Adrenal gland (tissue), 12 donors: ENCODE results near the gene PLK5. TPM values are rescaled to one million over a fixed set of nuclear protein-coding genes. Genes with fewer than 3 reads are reported as not detected.
"Not testable (repeated sequence)": the region's sequence is repeated elsewhere in the genome, so short reads cannot be mapped to it uniquely, and the experiment has no call there.

ENCODE experiments used
- DNase-seq, 7 donors: peaks; one replicate each; pipeline ENCODE4 v3.0.0-alpha.2; 2019 to 2020
- H3K27ac ChIP-seq, 5 donors: fragments of 200-600 bp; sonication (generic) in 4 of 5; 1 replicate in 3 of 5; 2 replicates in 2 of 5; pipeline versions ENCODE4 v1.5.1 to v1.8.0; 2016 to 2020; ENCODE audit warnings: mild to moderate bottlenecking in 1 of 5
- H3K27me3 ChIP-seq: fragments of 200-600 bp; 2 replicates; pipeline ENCODE4 v1.8.0; 2021
- H3K36me3 ChIP-seq, 2 donors: fragments of 200-600 bp; replicated peaks in 1 of 2; 1 replicate in 1 of 2; 2 replicates in 1 of 2; pipeline versions ENCODE4 v1.5.1 to v1.8.0; 2018 to 2022
- H3K4me1 ChIP-seq, 2 donors: fragments of 200-600 bp; replicated peaks in 1 of 2; 1 replicate in 1 of 2; 2 replicates in 1 of 2; pipeline versions ENCODE4 v1.5.1 to v1.8.0; 2018 to 2021
- H3K4me3 ChIP-seq, 4 donors: fragments of 200-600 bp; sonication (generic) in 3 of 4; one replicate each; pipeline ENCODE4 v1.5.1; 2016 to 2018
- H3K9me3 ChIP-seq, 3 donors: fragments of 200-600 bp; sonication (generic) in 1 of 3; replicated peaks in 1 of 3; 1 replicate in 2 of 3; 2 replicates in 1 of 3; pipeline versions ENCODE4 v1.5.1 to v1.8.0; 2016 to 2021
- POLR2A ChIP-seq, 2 donors: fragments of 450-650 bp; IDR thresholded peaks; one replicate each; pipeline ENCODE4 v1.6.1; 2017; ENCODE audit warnings: antibody characterized with exemption in 2 of 2, mild to moderate bottlenecking in 2 of 2, moderate library complexity in 1 of 2
- WGBS, 4 donors: extraction: QIAGEN DNeasy Blood & Tissue Kit in 2 of 4; methylation state at CpG; one replicate each; pipeline versions ENCODE4 v1.1.5 to v1.1.7; 2013 to 2017; 5-methylcytosine and 5-hydroxymethylcytosine counted together
- intact Hi-C, 2 donors: fragments of 100-400 bp; cut with DNase I; formaldehyde crosslinking; loops; one replicate each; pipeline versions ENCODE4 v1.14.1 to v1.15.0; 2022 to 2023
- polyA plus RNA-seq, 3 donors: library from polyadenylated mRNA; stranded (reverse); fragments of 200-250 nt in 2 of 3; fragments of 350-450 nt in 1 of 3; fragmentation: Illumina TruSeq in 1 of 3; extraction: RNeasy Lipid Tissue Mini Kit (QIAGEN cat#74804) in 1 of 3; gene quantifications; one replicate each; pipeline ENCODE4 v1.2.3, GENCODE V29; 2013 to 2014
- total RNA-seq, 9 donors: library from RNA; depleted of rRNA in 4 of 9; stranded (reverse); fragments of >200 nt in 4 of 9; fragments of 120-200 nt in 1 of 9; fragmentation: NEBNext Ultra II Directional in 1 of 9; extraction: Animal tissue kit (Norgen Biotek cat#: 25700) in 1 of 9; gene quantifications; one replicate each; pipeline versions ENCODE4 v1.1.0 to v1.2.4, GENCODE V29; 2013 to 2023
- TF ChIP-seq, protein P1 (sequence below), 6 experiments: fragments of 450-650 bp in 4 of 6; fragments of 200-600 bp in 2 of 6; sonication (generic) in 1 of 6; IDR thresholded peaks; 1 replicate in 5 of 6; 2 replicates in 1 of 6; pipeline versions ENCODE4 v1.5.1 to v1.8.0; 2016 to 2021; ENCODE audit warnings: antibody characterized with exemption in 6 of 6, mild to moderate bottlenecking in 2 of 6, moderate library complexity in 1 of 6
- donor health status: healthy with polysubstance abuse.
- donor health status: Bipolar disorder and iron deficiency.
- donor health status: DM: yes; HTN: yes; CAD: no.
- donor health status: DM: no; HTN: no; CAD: no.
- donor health status: DM: no; HTN: no; CAD: no.
- donor health status: DM: yes; HTN: yes; CAD: no.

PLK5 gene
- total and polyA plus RNA-seq, 12 donors, result 0.15 to 1.0 (median 0.32) TPM; not detected in 8

- no peaks in the 10 kb centered on the region for H3K9me3 ChIP-seq
- H3K27me3 ChIP-seq, result peaks cover 3% of the 10 kb centered on the region
- WGBS, 4 donors, result 18 to 32% (median 20%) methylated on average over 15 of the region's 15 CpGs
- peak in 1 of 7 donors; percentile 12 for DNase-seq
- no peak overlapping the region for H3K4me3 ChIP-seq
- H3K27ac ChIP-seq, result no peak overlapping the region
- no peaks in the 10 kb centered on the region for H3K4me1 ChIP-seq
- H3K36me3 ChIP-seq, result no peaks in the 10 kb centered on the region
- TF ChIP-seq, protein P1, sequence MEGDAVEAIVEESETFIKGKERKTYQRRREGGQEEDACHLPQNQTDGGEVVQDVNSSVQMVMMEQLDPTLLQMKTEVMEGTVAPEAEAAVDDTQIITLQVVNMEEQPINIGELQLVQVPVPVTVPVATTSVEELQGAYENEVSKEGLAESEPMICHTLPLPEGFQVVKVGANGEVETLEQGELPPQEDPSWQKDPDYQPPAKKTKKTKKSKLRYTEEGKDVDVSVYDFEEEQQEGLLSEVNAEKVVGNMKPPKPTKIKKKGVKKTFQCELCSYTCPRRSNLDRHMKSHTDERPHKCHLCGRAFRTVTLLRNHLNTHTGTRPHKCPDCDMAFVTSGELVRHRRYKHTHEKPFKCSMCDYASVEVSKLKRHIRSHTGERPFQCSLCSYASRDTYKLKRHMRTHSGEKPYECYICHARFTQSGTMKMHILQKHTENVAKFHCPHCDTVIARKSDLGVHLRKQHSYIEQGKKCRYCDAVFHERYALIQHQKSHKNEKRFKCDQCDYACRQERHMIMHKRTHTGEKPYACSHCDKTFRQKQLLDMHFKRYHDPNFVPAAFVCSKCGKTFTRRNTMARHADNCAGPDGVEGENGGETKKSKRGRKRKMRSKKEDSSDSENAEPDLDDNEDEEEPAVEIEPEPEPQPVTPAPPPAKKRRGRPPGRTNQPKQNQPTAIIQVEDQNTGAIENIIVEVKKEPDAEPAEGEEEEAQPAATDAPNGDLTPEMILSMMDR (IDR thresholded peaks at IDR 0.05), result no peak
- no peak for TF ChIP-seq POLR2A (IDR thresholded peaks at IDR 0.05)
- intact Hi-C loops, result no loop called here
Measured at GRCh38 chr19:1538978-1539377, 15.1 kb downstream of the PLK5 start.

GRCh38 chr19:1539749-1540148 is 15.9 kb downstream of the PLK5 start:
- not testable (repeated sequence) for H3K4me3 ChIP-seq, H3K4me1 ChIP-seq, H3K27ac ChIP-seq, H3K9me3 ChIP-seq, H3K36me3 ChIP-seq, H3K27me3 ChIP-seq
- DNase-seq, result peak in 1 of 7 donors; percentile 26
- intact Hi-C loops, result loop anchor here in 1 of 2 donors (10.0 kb wide), 2 partner anchors 115 to 275 kb away; partner anchors contain the start of genes ATP8B3 and TCF3
- 63 to 74% (median 73%) methylated on average over 11 of the region's 11 CpGs for WGBS, 4 donors

DNA sequence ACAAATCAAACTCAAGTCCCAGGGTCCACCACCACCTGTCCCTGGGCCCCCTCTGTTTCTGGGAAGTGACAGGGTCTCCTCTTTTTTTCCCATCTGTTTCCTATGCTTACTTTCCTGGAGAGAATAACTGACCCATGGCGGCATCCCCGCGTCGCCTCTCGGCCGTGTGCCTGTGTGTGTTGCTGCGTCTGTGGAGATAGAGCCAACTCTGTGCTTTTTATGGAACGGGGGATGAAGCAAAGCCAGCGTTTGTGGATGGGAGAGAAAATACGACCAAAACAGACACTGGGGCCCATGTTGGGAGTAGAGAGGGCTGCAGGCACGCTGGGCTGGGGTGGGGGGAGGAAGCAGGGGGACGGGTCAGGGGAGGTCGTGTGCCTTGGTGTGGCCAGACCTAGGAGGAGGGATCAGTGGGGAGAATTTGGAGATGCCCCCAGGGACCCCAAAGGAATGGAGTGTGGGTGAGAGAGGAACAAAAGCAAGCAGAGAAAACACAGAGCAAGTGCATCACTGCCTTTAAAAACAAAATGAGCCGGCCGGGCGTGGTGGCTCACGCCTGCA is 16.6 kb downstream of the PLK5 start:
- DNase-seq, result no peak
- Histone ChIP-seq H3K4me3 (no peak overlapping the region), H3K4me1 (no peaks in the 10 kb centered on the region), H3K9me3 (no peaks in the 10 kb centered on the region), H3K27me3 (peaks cover 3% of the 10 kb centered on the region), H3K27ac (no peak overlapping the region), H3K36me3 (no peaks in the 10 kb centered on the region)
- TF ChIP-seq, protein P1 (IDR thresholded peaks at IDR 0.05), result no peak
- no peak for TF ChIP-seq POLR2A (IDR thresholded peaks at IDR 0.05)
- intact Hi-C loops, result loop anchor here in 1 of 2 donors (10.0 kb wide), 2 partner anchors 114 to 274 kb away; partner anchors contain the start of genes ATP8B3 and TCF3
- 41 to 45% (median 44%) methylated on average over 17 of the region's 17 CpGs for WGBS, 4 donors

GRCh38 chr19:1549332-1549945 is 25.6 kb downstream of the PLK5 start:
- no peak for TF ChIP-seq POLR2A (IDR thresholded peaks at IDR 0.05)
- TF ChIP-seq, protein P1 (IDR thresholded peaks at IDR 0.05), result no peak
- Histone ChIP-seq H3K36me3 (no peaks in the 10 kb centered on the region), H3K4me3 (no peak overlapping the region), H3K4me1 (no peaks in the 10 kb centered on the region), H3K27ac (no peak overlapping the region), H3K9me3 (no peaks in the 10 kb centered on the region), H3K27me3 (no peaks in the 10 kb centered on the region)
- whole genome bisulfite sequencing, 4 donors, result 76 to 95% (median 81%) methylated on average over 4 of the region's 4 CpGs
- intact Hi-C loops, result loop anchor here (5.0 to 10.0 kb wide), 4 partner anchors 105 to 265 kb away; partner anchors contain the start of genes ATP8B3 (in 1 of the 2) and TCF3 (in 1 of the 2)
- no peak for DNase-seq
